DMS 273 (cell line): ENCODE results near the gene CDC42EP4.

Source experiments
- DNase-seq: peaks from one replicate; lab custom pipeline; 2025; ENCODE audit not compliant: unreplicated experiment; lab: John Stamatoyannopoulos, UW

CDC42EP4 gene

GRCh38 chr17:73311781-73312641 is at the start of gene CDC42EP4:
CDC42EP4 (minus strand) TSS chr17:73312001; CDS start chr17:73286500, 25,501 bp downstream.
- DNase-seq = peak; percentile 96

- DNase-seq = no peak
Measured at GRCh38 chr17:73360961-73361761, 49.4 kb upstream of the CDC42EP4 start.

- no peak for DNase-seq
Measured at GRCh38 chr17:73359987-73360410, 48.2 kb upstream of the CDC42EP4 start.

GRCh38 chr17:73359352-73359751 is 47.6 kb upstream of the CDC42EP4 start:
- DNase-seq = no peak

- no peak for DNase-seq
Measured at GRCh38 chr17:73358668-73359067, 46.9 kb upstream of the CDC42EP4 start.

- no peak for DNase-seq
Measured at GRCh38 chr17:73357981-73358380, 46.2 kb upstream of the CDC42EP4 start.

- DNase-seq = peak; percentile 19
Measured at GRCh38 chr17:73357318-73357717, 45.5 kb upstream of the CDC42EP4 start.

GRCh38 chr17:73356561-73357170 is 44.9 kb upstream of the CDC42EP4 start:
- DNase-seq = peak; percentile 42

- no peak for DNase-seq
Measured at GRCh38 chr17:73354423-73355284, 42.9 kb upstream of the CDC42EP4 start.

GRCh38 chr17:73352261-73352660 is 40.5 kb upstream of the CDC42EP4 start:
- DNase-seq = no peak

GRCh38 chr17:73351764-73352163 is 40.0 kb upstream of the CDC42EP4 start:
- DNase-seq = no peak

- DNase-seq = no peak
Measured at GRCh38 chr17:73350864-73351263, 39.1 kb upstream of the CDC42EP4 start.

GRCh38 chr17:73349647-73350046 is 37.8 kb upstream of the CDC42EP4 start:
- DNase-seq = no peak

- DNase-seq = no peak
Measured at GRCh38 chr17:73349138-73349537, 37.3 kb upstream of the CDC42EP4 start.

GRCh38 chr17:73348829-73349095 is 37.0 kb upstream of the CDC42EP4 start:
- DNase-seq = no peak

- DNase-seq = no peak
Measured at GRCh38 chr17:73348018-73348828, 36.4 kb upstream of the CDC42EP4 start.

GRCh38 chr17:73347351-73347750 is 35.5 kb upstream of the CDC42EP4 start:
- DNase-seq = no peak

GRCh38 chr17:73346501-73347162 is 34.8 kb upstream of the CDC42EP4 start:
- DNase-seq = no peak

- DNase-seq = peak; percentile 40
Measured at GRCh38 chr17:73343739-73344454, 32.1 kb upstream of the CDC42EP4 start.
